Esophagus muscularis mucosa (tissue), 4 donors: ENCODE measurements around the gene SETDB2. TPM values are rescaled to one million over a fixed set of nuclear protein-coding genes. Genes with fewer than 3 reads are reported as not detected.

Experiments used
- DNase-seq: peaks from one replicate; pipeline ENCODE4 v3.0.0-alpha.2; 2017; ENCODE audit errors: extremely low spot score
- H3K27ac ChIP-seq, 4 donors: fragments of 200-600 bp; sonication (generic); replicated peaks in 1 of 4; 1 replicate in 3 of 4; 2 replicates in 1 of 4; pipeline ENCODE4 v1.5.1; 2016 to 2019; ENCODE audit warnings: mild to moderate bottlenecking in 1 of 4
- H3K27me3 ChIP-seq, 4 donors: fragments of 200-600 bp; sonication (generic); one replicate each; pipeline versions ENCODE4 v1.5.1 to v1.6.0; 2016 to 2019
- H3K36me3 ChIP-seq, 4 donors: fragments of 200-600 bp; sonication (generic); one replicate each; pipeline ENCODE4 v1.5.1; 2016 to 2019
- H3K4me1 ChIP-seq, 4 donors: fragments of 200-600 bp; sonication (generic); one replicate each; pipeline ENCODE4 v1.5.1; 2016 to 2019
- H3K4me3 ChIP-seq, 4 donors: fragments of 200-600 bp; sonication (generic); 1 replicate in 2 of 4; 2 replicates in 2 of 4; pipeline ENCODE4 v1.5.1; 2016 to 2019; ENCODE audit warnings: mild to moderate bottlenecking in 4 of 4, moderate library complexity in 1 of 4
- H3K9me3 ChIP-seq, 4 donors: fragments of 200-600 bp; sonication (generic); 1 replicate in 3 of 4; 2 replicates in 1 of 4; pipeline ENCODE4 v1.5.1; 2016 to 2019
- EP300 ChIP-seq: sonication (generic); formaldehyde crosslinking; IDR thresholded peaks from one replicate; pipeline ENCODE4 v1.6.1; 2017; ENCODE audit warnings: antibody characterized with exemption
- POLR2A ChIP-seq: fragments of 450-650 bp; IDR thresholded peaks from one replicate; pipeline ENCODE4 v1.6.1; 2017; ENCODE audit warnings: antibody characterized with exemption, moderate library complexity, mild to moderate bottlenecking, low read depth
- POLR2AphosphoS5 ChIP-seq, 2 donors: sonication (generic); formaldehyde crosslinking; IDR thresholded peaks; one replicate each; pipeline ENCODE4 v1.6.1; 2017; ENCODE audit warnings: antibody characterized with exemption in 2 of 2
- WGBS: methylation state at CpG from one replicate; pipeline ENCODE4 v1.1.5; 2018; 5-methylcytosine and 5-hydroxymethylcytosine counted together
- intact Hi-C: fragments of 100-400 bp; cut with DNase I; formaldehyde crosslinking; loops from one replicate; pipeline ENCODE4 v1.15.1; 2023
- total RNA-seq, 4 donors: library from RNA; depleted of rRNA; stranded (reverse); fragments of >200 nt; gene quantifications; one replicate each; pipeline versions ENCODE4 v1.1.0 to v1.2.1, GENCODE V29; 2016
- TF ChIP-seq, protein P1 (sequence below), 3 experiments: fragments of 200-600 bp in 2 of 3; fragments of 450-650 bp in 1 of 3; sonication (generic) in 2 of 3; IDR thresholded peaks; one replicate each; pipeline ENCODE4 v1.5.1; 2017 to 2019; ENCODE audit warnings: antibody characterized with exemption in 3 of 3, mild to moderate bottlenecking in 2 of 3, moderate library complexity in 1 of 3

Gene SETDB2
- total RNA-seq, 4 donors from 2014 or later = 8.4 to 13.3 (median 9.3) TPM

DNA sequence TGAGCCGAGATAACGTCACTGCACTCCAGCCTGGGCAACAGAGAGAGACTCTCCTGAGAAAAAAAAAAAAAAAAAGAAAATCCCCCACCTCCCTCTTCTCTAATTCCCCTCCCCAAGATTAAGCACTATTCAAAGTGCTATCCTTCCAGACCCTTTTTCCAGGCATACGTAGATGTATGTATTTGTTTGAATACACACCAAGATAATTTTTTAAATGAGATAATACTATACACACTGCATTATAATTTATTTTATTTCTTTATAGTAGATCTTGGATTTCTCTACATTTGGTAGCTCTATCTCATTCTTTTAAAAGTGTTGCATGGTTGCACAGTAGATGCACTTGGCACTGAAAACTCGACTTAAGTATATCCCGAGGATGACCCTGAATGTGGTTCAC is 32.7 kb upstream of the SETDB2 start:
- Histone ChIP-seq H3K27me3 (no peaks in the 10 kb centered on the region), H3K36me3 (no peaks in the 10 kb centered on the region), H3K4me1 (peaks cover 0 to 12% (median 4%) of the 10 kb centered on the region in 4 donors), H3K9me3 (no peaks in the 10 kb centered on the region), H3K4me3 (no peak overlapping the region), H3K27ac (no peak overlapping the region)
- TF ChIP-seq, protein P1, sequence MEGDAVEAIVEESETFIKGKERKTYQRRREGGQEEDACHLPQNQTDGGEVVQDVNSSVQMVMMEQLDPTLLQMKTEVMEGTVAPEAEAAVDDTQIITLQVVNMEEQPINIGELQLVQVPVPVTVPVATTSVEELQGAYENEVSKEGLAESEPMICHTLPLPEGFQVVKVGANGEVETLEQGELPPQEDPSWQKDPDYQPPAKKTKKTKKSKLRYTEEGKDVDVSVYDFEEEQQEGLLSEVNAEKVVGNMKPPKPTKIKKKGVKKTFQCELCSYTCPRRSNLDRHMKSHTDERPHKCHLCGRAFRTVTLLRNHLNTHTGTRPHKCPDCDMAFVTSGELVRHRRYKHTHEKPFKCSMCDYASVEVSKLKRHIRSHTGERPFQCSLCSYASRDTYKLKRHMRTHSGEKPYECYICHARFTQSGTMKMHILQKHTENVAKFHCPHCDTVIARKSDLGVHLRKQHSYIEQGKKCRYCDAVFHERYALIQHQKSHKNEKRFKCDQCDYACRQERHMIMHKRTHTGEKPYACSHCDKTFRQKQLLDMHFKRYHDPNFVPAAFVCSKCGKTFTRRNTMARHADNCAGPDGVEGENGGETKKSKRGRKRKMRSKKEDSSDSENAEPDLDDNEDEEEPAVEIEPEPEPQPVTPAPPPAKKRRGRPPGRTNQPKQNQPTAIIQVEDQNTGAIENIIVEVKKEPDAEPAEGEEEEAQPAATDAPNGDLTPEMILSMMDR (IDR thresholded peaks at IDR 0.05) = no peak
- no peak for TF ChIP-seq POLR2AphosphoS5 (IDR thresholded peaks at IDR 0.05)
- TF ChIP-seq EP300 = no peak
- no peak for TF ChIP-seq POLR2A
- 97% methylated on average over 5 of the region's 5 CpGs for WGBS
- intact Hi-C loops = no loop called here
- DNase-seq = no peak

DNA sequence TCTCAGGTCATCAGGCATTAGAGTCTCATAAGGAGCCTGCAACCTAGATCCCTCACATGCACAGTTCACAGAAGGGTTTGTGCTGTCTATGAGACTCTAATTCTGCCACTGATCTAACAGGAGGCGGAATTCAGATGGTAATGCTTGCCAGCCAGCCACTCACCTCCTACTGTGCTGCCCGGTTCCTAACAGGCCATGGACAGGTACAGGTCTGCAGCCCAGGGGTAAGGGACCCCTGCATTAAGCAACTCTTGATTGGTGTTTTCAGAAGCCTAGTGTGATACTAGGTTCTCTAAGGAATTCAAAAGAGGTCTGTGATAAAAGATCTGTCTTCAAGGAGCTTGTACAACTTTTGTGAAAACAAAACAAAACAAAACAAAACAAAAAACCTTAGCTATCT is 31.3 kb upstream of the SETDB2 start:
- Histone ChIP-seq H3K4me3 (no peak overlapping the region), H3K36me3 (no peaks in the 10 kb centered on the region), H3K4me1 (peaks cover 0 to 12% (median 4%) of the 10 kb centered on the region in 4 donors), H3K27ac (no peak overlapping the region), H3K27me3 (no peaks in the 10 kb centered on the region), H3K9me3 (no peaks in the 10 kb centered on the region)
- intact Hi-C loops = no loop called here
- TF ChIP-seq POLR2A (no peak), EP300 (no peak), POLR2AphosphoS5 (IDR thresholded peaks at IDR 0.05) (no peak)
- TF ChIP-seq, protein P1 (IDR thresholded peaks at IDR 0.05) = no peak
- no peak for DNase-seq
- WGBS = 100% methylated on average over 2 of the region's 2 CpGs

DNA sequence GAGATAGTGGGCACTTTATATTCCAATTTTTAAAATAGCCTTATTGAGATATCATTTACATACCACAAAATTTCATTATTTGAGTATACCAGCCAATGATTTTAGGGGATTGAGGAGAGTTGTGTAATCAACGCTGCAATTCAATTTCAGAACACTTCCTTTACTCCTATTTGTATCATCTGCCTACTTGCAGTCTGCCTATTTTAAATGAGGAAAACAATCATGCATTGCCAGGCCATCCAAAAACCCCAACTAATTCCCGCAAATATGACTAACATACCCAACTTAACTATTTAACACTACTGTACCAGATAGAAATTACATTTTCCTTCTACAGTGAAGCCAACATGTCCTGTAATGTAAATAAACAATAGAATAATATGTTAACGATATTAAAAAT is 26.9 kb upstream of the SETDB2 start:
- Histone ChIP-seq H3K4me1 (no peaks in the 10 kb centered on the region), H3K4me3 (no peak overlapping the region), H3K36me3 (no peaks in the 10 kb centered on the region), H3K27me3 (no peaks in the 10 kb centered on the region), H3K9me3 (no peaks in the 10 kb centered on the region), H3K27ac (no peak overlapping the region)
- intact Hi-C loops = no loop called here
- TF ChIP-seq, protein P1 (IDR thresholded peaks at IDR 0.05) = no peak
- TF ChIP-seq POLR2A (no peak), POLR2AphosphoS5 (IDR thresholded peaks at IDR 0.05) (no peak), EP300 (no peak)
- 75% methylated on average over 3 of the region's 3 CpGs for WGBS
- DNase-seq = no peak

DNA sequence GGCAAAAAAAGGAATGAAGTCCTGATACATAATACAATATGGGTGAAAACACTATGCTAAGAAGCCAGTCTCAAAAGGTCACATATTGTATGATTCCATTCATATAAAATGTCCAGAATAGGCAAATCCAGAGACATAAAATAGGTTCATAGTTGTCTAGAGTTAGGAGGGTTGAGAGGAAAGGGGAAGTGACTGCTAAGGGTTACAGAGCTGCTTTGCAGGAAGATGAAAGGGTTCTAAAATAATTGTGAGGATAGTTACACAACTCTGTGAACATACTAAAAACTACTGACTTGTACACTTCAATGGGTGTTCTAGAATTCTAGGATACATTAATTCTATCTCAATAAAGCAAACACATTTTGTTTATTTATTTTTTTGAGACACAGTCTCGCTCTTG is 25.9 kb upstream of the SETDB2 start:
- DNase-seq = no peak
- Histone ChIP-seq H3K4me3 (no peak overlapping the region), H3K27me3 (no peaks in the 10 kb centered on the region), H3K27ac (no peak overlapping the region), H3K4me1 (no peaks in the 10 kb centered on the region), H3K9me3 (no peaks in the 10 kb centered on the region), H3K36me3 (peaks cover 0 to 2% (median 0%) of the 10 kb centered on the region in 4 donors)
- TF ChIP-seq, protein P1 (IDR thresholded peaks at IDR 0.05) = no peak
- TF ChIP-seq POLR2A = no peak
- TF ChIP-seq EP300 = no peak
- no peak for TF ChIP-seq POLR2AphosphoS5 (IDR thresholded peaks at IDR 0.05)
- intact Hi-C loops = no loop called here
- WGBS = 100% methylated on average over 1 of the region's 1 CpG

DNA sequence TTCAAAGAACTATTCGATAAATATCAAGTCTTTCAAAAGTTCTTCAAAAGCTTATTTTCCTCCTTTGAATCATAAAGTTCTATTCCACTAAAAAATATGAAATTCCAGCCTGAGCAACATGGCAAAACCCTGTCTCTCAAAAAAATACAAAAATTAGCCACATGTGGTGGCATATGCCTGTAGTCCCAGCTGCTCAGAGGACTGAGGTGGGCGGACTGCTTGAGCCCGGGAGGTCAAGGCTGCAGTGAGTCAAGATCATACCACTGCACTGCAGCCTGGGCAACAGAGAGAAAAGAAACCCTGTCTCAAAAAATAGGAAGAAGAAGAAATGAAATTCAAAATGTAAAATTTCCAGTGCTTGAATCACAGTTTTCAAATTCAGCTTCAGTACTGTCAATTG is 24.8 kb upstream of the SETDB2 start:
- H3K27me3 ChIP-seq = no peaks in the 10 kb centered on the region
- intact Hi-C loops = no loop called here
- 83% methylated on average over 3 of the region's 3 CpGs for WGBS
- DNase-seq = no peak
- peaks cover 0 to 11% (median 0%) of the 10 kb centered on the region in 4 donors for H3K36me3 ChIP-seq
- no peaks in the 10 kb centered on the region for H3K9me3 ChIP-seq
- no peak overlapping the region for H3K27ac ChIP-seq
- TF ChIP-seq EP300 = no peak
- TF ChIP-seq POLR2AphosphoS5 (IDR thresholded peaks at IDR 0.05) = no peak
- TF ChIP-seq POLR2A = no peak
- TF ChIP-seq, protein P1 (IDR thresholded peaks at IDR 0.05) = no peak
- H3K4me3 ChIP-seq = no peak overlapping the region
- H3K4me1 ChIP-seq = no peaks in the 10 kb centered on the region
